Left kidney (tissue), 2 donors: ENCODE data around the gene INS. TPM values are rescaled to one million over a fixed set of nuclear protein-coding genes. Genes with fewer than 3 reads are reported as not detected.

Experiments
- DNase-seq: peaks from one replicate; pipeline ENCODE4 v3.0.0-alpha.2; 2013
- polyA plus RNA-seq: library from polyadenylated mRNA; unstranded; fragments of 120-200 nt; gene quantifications from one replicate; pipeline ENCODE4 v1.2.1, GENCODE V29; 2013; ENCODE audit not compliant: insufficient read length

Gene INS
- polyA plus RNA-seq, 1 donor, result not detected

DNA sequence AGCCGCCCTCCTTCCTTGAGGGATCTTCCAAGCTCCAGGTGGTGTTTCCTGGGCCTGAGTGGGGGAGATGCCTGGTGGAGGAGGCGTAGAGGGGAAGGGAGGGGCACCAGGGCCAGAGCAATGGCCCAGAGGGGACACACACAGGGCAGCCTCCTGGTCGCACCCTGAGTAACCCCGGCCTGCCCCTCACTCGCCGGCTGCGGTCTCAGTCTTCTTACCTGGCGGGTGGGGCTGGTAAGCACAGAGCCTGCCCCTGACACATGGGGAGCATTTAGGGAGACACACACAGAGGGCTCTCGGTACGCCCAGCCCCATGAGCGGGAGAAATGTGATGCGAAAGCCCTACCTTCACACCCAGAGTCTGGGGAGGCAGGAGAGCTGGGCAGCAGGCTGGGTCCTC lies 45.7 kb downstream of the INS start:
- no peak for DNase-seq

DNA sequence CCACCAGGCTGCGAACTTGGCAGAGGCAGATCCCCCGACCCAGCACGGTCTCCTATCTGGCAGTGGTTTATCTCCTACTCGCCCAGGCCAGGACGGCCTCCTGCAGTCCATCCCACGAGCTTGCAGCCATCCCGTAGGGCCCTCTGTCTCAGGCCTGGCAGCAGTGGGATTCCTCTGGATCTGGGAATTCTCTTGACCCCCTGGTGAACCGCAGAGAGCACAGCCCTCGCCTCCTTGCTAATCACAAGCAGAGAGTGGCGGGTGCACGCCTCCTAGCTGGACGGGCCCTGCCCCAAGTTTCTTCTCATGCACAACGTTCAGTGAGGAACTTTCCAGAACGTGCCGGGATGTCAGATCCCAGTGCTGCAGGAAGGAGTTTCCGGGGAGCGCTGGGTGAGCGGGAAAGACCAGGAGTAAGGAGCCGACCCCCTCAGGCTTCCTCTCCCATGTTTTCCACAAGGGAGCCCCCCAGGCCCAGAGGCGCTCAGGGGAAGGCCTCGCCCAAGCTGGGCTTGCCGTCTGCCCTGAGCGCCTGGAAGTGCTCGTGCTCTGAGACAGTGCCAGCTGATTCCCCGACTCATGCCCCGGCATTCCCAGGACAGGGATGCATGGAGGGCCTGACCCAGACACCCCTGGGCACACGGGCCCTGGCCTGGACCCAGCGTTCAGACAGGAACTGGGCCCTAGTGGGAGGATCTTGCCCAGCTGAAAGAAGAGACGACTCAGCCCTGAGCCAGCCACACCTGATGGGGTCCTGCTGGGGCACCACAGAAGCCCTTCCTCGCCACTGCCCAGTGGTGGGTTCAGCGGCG lies 46.4 kb downstream of the INS start:
- DNase-seq, result no peak

DNA sequence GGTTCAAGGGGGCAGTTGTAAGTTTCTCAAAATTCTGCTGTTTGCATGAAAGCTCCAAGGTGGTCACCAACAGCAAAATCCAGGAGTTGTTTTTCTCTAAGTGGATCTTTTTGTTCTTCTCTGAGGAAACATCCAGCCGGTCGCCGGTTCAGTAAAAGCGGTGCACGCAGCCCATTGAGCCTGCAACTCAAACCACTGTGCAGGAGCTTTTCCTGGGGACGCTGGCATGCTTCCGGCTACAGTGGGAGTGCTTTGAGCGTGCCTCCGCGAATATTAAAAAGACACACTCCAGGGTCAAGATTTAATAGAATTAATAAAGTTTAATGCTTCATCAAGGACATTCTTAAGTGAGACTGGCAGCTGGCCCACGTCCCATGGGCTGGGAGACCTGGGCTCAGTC lies 47.2 kb downstream of the INS start:
- DNase-seq, result no peak

DNA sequence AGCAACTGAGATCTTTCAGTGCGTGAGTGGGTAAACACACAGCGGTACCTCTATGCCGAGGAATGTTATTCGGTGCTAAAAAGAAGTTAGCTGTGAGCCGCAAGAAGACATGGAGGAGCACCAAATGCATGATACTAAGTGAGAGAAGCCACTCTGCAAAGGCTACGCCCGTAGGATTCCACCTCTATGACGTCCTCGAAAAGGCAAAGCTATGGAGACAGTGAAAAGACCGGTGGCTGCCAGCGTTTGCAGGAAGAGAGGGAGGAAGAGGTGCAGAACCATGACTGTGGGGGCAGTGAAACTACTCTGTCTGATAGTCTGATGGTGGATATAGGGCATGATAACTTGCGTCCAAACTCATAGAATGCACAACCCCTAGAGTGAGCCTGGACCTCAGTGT lies 50.5 kb downstream of the INS start:
- no peak for DNase-seq

Other genes starting within 250 kb of the INS start
- 8.2 TPM for gene TNNT3, start 241.5 kb downstream of the INS start, polyA plus RNA-seq
- 33.6 TPM for gene MRPL23, start 213.9 kb downstream of the INS start, polyA plus RNA-seq
- 2,033 TPM for gene H19, start 163.4 kb downstream of the INS start, polyA plus RNA-seq
- gene IGF2, start 21.8 kb downstream of the INS start, polyA plus RNA-seq, result 738 TPM
- 1.6 TPM for gene TH, start 10.6 kb upstream of the INS start, polyA plus RNA-seq
- gene ASCL2, start 109.4 kb upstream of the INS start, polyA plus RNA-seq, result 1.7 TPM
- 0.43 TPM for gene C11orf21, start 140.7 kb upstream of the INS start, polyA plus RNA-seq
- gene TSPAN32, start 140.8 kb upstream of the INS start, polyA plus RNA-seq, result 1.9 TPM
- 485 TPM for gene CD81, start 216.1 kb upstream of the INS start, polyA plus RNA-seq
- 30.6 TPM for gene TSSC4, start 239.5 kb upstream of the INS start, polyA plus RNA-seq